Measurements from ENCODE around the gene DIRAS3.

The DIRAS3 gene

GRCh38 chr1:68045511-68046180, 4.8 kb downstream of the DIRAS3 start:
- TF ChIP-seq FOXP2 (optimal IDR thresholded peaks at IDR 0.05; ENCODE audit: control extremely low read depth, extremely low read length, insufficient read depth) (no peak), POLR2AphosphoS5 (IDR thresholded peaks at IDR 0.05; ENCODE audit: borderline replicate concordance, low read depth, low read length) (no peak), EZH2 (IDR thresholded peaks at IDR 0.05) (no peak)
- Histone ChIP-seq H3K36me3 (ENCODE audit: insufficient read depth, low read length) (no peaks in the 10 kb centered on the region), H3K4me3 (no peak overlapping the region), H3K27ac (no peak overlapping the region), H3K9me3 (ENCODE audit: low read depth, low read length) (no peaks in the 10 kb centered on the region), H3K9ac (ENCODE audit: insufficient read length) (no peak overlapping the region)
- no peak for DNase-seq (ENCODE audit: low read depth, low spot score)

DNA sequence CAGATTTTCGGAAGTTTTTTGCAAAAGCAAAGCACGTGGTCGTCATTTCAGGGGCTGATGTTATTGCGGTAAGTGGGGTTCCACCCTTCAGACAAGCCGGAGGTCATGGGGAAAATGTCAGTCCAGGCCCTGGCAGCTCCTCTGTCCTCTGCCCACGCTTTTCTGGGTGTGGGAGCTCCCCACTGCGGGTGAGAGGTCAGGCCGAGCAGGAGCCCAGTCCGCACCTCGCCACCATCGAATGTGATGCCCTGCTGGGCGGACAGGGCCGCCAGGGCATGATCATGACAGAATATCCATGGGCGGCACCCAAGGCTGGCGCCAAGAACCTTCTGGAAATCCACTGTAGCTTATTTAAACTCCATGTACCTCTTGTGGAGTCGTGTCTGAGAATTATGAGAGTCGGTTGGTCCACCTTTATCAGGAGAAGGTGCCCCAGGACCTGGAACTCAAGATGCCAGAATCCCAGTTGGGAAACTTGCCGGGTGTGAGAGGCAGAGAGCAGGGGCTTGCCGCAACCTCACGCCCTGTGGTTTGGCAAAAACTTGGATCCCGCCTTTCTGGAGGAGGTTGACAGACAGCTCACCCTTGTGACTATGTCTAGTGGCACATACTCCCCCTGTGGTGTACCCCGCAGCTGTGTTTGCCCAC, 6.9 kb downstream of the DIRAS3 start:
- Histone ChIP-seq H3K9me3 (ENCODE audit: low read depth, low read length) (no peaks in the 10 kb centered on the region), H3K36me3 (ENCODE audit: insufficient read depth, low read length) (no peaks in the 10 kb centered on the region), H3K27ac (no peak overlapping the region), H3K9ac (ENCODE audit: insufficient read length) (no peak overlapping the region), H3K4me3 (no peak overlapping the region)
- no peak for TF ChIP-seq POLR2AphosphoS5 (IDR thresholded peaks at IDR 0.05; ENCODE audit: borderline replicate concordance, low read depth, low read length)
- TF ChIP-seq EZH2 (IDR thresholded peaks at IDR 0.05): no peak
- no peak for TF ChIP-seq FOXP2 (optimal IDR thresholded peaks at IDR 0.05; ENCODE audit: control extremely low read depth, extremely low read length, insufficient read depth)
- no peak for DNase-seq (ENCODE audit: low read depth, low spot score)

- Histone ChIP-seq H3K9ac (ENCODE audit: insufficient read length) (no peak overlapping the region), H3K9me3 (ENCODE audit: low read depth, low read length) (no peaks in the 10 kb centered on the region), H3K27ac (no peak overlapping the region), H3K36me3 (ENCODE audit: insufficient read depth, low read length) (no peaks in the 10 kb centered on the region), H3K4me3 (no peak overlapping the region)
- TF ChIP-seq FOXP2 (optimal IDR thresholded peaks at IDR 0.05; ENCODE audit: control extremely low read depth, extremely low read length, insufficient read depth): no peak
- TF ChIP-seq POLR2AphosphoS5 (IDR thresholded peaks at IDR 0.05; ENCODE audit: borderline replicate concordance, low read depth, low read length): no peak
- no peak for TF ChIP-seq EZH2 (IDR thresholded peaks at IDR 0.05)
- no peak for DNase-seq (ENCODE audit: low read depth, low spot score)
Measured at GRCh38 chr1:68036946-68037345, 13.5 kb downstream of the DIRAS3 start.

DNA sequence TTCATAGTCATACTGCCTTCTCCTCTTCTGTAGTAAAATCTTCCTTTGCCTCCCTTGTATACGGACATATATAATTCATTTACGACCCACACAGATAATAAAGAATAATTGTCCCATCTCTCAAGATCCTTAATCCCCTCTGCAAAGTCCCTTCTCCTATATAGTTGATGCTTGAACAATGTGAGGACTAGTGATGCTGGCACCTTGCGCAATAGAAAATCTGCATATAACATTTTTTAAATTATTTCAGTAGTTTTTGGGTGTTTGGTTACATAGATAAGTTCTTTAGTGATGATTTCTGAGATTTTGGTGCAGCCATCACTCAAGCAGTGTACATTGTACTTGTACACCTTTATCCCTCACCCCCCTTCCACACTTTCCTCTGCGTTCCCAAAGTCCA, 21.0 kb downstream of the DIRAS3 start:
- Histone ChIP-seq H3K36me3 (ENCODE audit: insufficient read depth, low read length) (no peaks in the 10 kb centered on the region), H3K4me3 (no peak overlapping the region), H3K27ac (no peak overlapping the region), H3K9ac (ENCODE audit: insufficient read length) (no peak overlapping the region), H3K9me3 (ENCODE audit: low read depth, low read length) (no peaks in the 10 kb centered on the region)
- TF ChIP-seq FOXP2 (optimal IDR thresholded peaks at IDR 0.05; ENCODE audit: control extremely low read depth, extremely low read length, insufficient read depth): no peak
- TF ChIP-seq POLR2AphosphoS5 (IDR thresholded peaks at IDR 0.05; ENCODE audit: borderline replicate concordance, low read depth, low read length): no peak
- no peak for TF ChIP-seq EZH2 (IDR thresholded peaks at IDR 0.05)
- no peak for DNase-seq (ENCODE audit: low read depth, low spot score)

GRCh38 chr1:68028566-68028965, 21.9 kb downstream of the DIRAS3 start:
- no peak for TF ChIP-seq POLR2AphosphoS5 (IDR thresholded peaks at IDR 0.05; ENCODE audit: borderline replicate concordance, low read depth, low read length)
- TF ChIP-seq FOXP2 (optimal IDR thresholded peaks at IDR 0.05; ENCODE audit: control extremely low read depth, extremely low read length, insufficient read depth): no peak
- TF ChIP-seq EZH2 (IDR thresholded peaks at IDR 0.05): no peak
- H3K9me3 ChIP-seq (ENCODE audit: low read depth, low read length): no peaks in the 10 kb centered on the region
- H3K4me3 ChIP-seq: no peak overlapping the region
- H3K36me3 ChIP-seq (ENCODE audit: insufficient read depth, low read length): no peaks in the 10 kb centered on the region
- H3K9ac ChIP-seq (ENCODE audit: insufficient read length): no peak overlapping the region
- DNase-seq (ENCODE audit: low read depth, low spot score): no peak
- no peak overlapping the region for H3K27ac ChIP-seq

DNA sequence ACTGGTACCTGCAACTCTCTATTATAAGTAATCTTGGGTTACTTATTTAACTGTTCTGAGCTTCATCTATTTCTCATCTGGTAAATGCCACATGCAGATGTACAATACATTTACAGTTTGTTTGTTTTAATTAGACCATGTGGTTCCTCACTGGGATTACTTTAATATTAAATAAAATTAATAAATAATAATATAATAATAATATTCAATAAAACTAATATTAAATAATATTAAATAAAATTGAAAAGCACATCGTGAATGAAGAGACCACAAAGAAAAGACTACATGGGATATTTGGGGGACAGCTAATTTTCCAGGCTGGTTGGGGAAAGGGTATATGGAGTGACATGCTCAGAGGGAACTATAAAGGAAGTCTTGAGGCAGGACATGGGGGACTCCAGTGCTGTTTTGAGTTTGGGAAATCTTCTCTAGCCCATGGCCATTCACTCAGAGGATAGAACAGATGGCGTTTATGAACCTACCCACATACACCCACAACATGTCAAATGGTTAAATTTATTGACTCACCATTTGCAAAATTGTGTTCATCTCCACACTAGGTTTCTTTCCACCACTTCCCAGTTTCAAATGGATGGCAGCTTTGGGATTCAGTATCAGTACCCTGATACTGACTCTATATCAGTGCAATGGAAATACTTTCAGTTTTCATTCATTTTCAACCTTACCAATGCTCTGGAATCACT, 25.6 kb downstream of the DIRAS3 start:
- TF ChIP-seq FOXP2 (optimal IDR thresholded peaks at IDR 0.05; ENCODE audit: control extremely low read depth, extremely low read length, insufficient read depth) (no peak), POLR2AphosphoS5 (IDR thresholded peaks at IDR 0.05; ENCODE audit: borderline replicate concordance, low read depth, low read length) (no peak), EZH2 (IDR thresholded peaks at IDR 0.05) (no peak)
- no peaks in the 10 kb centered on the region for H3K9me3 ChIP-seq (ENCODE audit: low read depth, low read length)
- H3K9ac ChIP-seq (ENCODE audit: insufficient read length): no peak overlapping the region
- no peaks in the 10 kb centered on the region for H3K36me3 ChIP-seq (ENCODE audit: insufficient read depth, low read length)
- H3K27ac ChIP-seq: no peak overlapping the region
- no peak for DNase-seq (ENCODE audit: low read depth, low spot score)
- H3K4me3 ChIP-seq: no peak overlapping the region

- Histone ChIP-seq H3K36me3 (ENCODE audit: insufficient read depth, low read length) (no peaks in the 10 kb centered on the region), H3K27ac (no peak overlapping the region), H3K4me3 (no peak overlapping the region), H3K9me3 (ENCODE audit: low read depth, low read length) (no peaks in the 10 kb centered on the region), H3K9ac (ENCODE audit: insufficient read length) (no peak overlapping the region)
- no peak for DNase-seq (ENCODE audit: low read depth, low spot score)
- TF ChIP-seq EZH2 (IDR thresholded peaks at IDR 0.05): no peak
- no peak for TF ChIP-seq FOXP2 (optimal IDR thresholded peaks at IDR 0.05; ENCODE audit: control extremely low read depth, extremely low read length, insufficient read depth)
- no peak for TF ChIP-seq POLR2AphosphoS5 (IDR thresholded peaks at IDR 0.05; ENCODE audit: borderline replicate concordance, low read depth, low read length)
Measured at GRCh38 chr1:68016381-68016780, 34.0 kb downstream of the DIRAS3 start.

DNA sequence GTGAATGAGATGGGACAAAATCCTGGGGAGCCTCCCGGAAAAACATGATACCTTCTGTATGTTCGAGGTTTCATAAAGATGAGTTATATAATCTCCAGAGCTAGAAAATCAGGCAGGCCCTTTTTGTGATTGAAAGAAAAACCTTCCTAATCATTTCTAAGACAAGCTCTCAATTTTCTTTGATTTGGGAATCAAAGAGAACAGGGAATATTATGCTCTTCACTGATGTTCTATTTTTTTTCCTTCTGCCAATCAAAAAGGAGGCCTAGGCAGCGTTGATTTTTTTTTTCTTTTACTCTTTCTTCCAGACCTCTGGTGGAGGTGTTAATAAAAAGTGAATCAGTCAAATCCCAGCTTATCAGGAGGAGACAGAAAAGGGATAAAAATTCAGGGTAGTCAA, 34.5 kb downstream of the DIRAS3 start:
- no peaks in the 10 kb centered on the region for H3K9me3 ChIP-seq (ENCODE audit: low read depth, low read length)
- H3K36me3 ChIP-seq (ENCODE audit: insufficient read depth, low read length): no peaks in the 10 kb centered on the region
- no peak for TF ChIP-seq EZH2 (IDR thresholded peaks at IDR 0.05)
- TF ChIP-seq POLR2AphosphoS5 (IDR thresholded peaks at IDR 0.05; ENCODE audit: borderline replicate concordance, low read depth, low read length): no peak
- TF ChIP-seq FOXP2 (optimal IDR thresholded peaks at IDR 0.05; ENCODE audit: control extremely low read depth, extremely low read length, insufficient read depth): no peak
- no peak for DNase-seq (ENCODE audit: low read depth, low spot score)
- H3K27ac ChIP-seq: no peak overlapping the region
- H3K9ac ChIP-seq (ENCODE audit: insufficient read length): no peak overlapping the region
- no peak overlapping the region for H3K4me3 ChIP-seq

All from SK-N-MC (cell line).